IPS-NIHi11 (cell line): ENCODE results near the gene SLC16A2.
A peak's percentile ranks its signal among the peaks of the same experiment; 100 is the strongest.
"Not testable (repeated sequence)": the region's sequence is repeated elsewhere in the genome, so short reads cannot be mapped to it uniquely, and the experiment has no call there.

ENCODE experiments used
- DNase-seq: peaks from one replicate; pipeline ENCODE4 v3.0.0; 2012; ENCODE audit warnings: mixed read lengths, low spot score

The SLC16A2 gene

DNA sequence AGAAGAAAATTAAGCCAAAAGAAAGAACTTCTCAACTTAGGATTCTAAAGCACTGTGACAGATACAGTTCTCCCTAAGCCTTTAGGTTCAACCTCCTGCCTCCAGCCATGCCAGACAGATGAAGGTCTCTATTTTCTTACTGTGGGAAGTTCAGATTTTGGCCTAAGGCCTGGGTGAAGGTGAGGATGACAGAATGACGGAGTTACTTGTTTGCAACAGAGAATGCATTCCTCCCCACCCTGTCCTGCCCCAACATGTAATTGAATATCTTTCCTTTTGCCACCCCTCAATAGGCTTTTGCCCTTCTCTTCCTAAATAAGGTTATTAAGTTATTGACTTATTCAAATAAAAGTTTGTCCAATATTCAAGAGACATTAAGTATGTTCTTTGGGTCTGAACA is 25.6 kb downstream of the SLC16A2 start:
- no peak for DNase-seq

DNA sequence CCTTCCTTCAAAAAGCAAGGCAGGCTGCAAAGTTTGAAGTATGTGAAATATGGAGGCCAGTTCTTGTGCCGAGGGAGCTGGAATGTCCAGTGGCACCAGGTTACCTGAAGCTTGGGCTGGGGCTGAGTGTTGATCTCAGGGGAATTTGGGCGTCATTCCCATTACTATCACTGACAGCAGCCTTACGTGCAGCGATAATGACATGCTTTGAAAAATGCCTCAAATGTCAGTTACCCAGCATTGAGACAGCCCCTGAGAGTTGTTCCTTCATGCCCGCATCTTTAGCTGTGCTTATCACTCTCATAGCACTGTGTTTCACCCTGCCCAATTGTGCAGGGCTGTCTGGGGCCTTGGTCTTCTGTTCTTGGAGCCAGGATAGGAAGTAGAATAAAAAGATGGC is 27.4 kb downstream of the SLC16A2 start:
- no peak for DNase-seq

DNA sequence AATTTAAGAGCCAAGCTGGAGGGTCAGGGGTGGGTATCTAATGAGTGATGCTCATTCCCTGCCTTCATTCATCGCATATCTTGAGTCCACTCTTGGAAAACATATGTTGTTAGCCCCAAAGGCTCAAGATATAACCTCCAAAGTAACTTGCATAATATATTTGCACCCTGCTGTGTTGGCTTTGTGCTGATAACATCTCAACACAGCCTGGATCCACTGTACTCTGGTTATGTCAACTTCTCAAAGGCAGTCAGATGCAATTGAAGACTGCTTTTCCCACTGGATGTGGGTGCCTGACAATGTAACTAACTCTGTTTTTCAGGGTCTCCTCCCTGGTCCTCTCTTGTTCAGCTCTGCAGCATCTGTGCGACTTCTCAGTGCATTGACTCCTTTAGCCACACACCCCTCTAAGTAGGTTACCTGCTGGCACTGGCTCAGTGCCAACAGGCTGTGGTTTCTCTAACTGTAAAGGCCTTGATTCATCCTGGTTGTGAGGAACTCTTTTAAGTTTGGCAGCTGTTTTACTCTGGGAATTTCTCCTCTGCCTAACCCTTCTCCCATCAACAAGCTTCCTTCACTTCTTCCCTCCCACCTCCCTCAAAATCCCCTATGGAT is 28.1 kb downstream of the SLC16A2 start:
- DNase-seq: no peak

DNA sequence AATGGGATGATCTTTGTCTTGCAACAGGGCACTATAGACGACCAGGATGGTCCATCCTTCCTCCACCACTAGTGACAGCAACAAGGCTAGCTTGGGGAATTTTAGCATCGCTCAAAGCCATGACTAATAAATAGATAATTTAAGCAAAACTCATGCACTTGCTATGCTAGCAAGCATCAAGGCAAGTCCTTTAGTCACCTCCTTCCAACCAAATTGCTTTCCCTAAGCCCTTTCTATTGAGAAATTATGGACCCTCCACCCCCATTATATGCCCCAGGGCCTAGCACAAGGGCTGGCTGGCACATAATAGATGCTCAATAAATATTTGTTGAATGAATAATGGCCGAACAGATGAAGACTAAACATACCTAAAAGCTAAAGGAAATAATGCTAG is 28.6 kb downstream of the SLC16A2 start:
- DNase-seq: no peak

DNA sequence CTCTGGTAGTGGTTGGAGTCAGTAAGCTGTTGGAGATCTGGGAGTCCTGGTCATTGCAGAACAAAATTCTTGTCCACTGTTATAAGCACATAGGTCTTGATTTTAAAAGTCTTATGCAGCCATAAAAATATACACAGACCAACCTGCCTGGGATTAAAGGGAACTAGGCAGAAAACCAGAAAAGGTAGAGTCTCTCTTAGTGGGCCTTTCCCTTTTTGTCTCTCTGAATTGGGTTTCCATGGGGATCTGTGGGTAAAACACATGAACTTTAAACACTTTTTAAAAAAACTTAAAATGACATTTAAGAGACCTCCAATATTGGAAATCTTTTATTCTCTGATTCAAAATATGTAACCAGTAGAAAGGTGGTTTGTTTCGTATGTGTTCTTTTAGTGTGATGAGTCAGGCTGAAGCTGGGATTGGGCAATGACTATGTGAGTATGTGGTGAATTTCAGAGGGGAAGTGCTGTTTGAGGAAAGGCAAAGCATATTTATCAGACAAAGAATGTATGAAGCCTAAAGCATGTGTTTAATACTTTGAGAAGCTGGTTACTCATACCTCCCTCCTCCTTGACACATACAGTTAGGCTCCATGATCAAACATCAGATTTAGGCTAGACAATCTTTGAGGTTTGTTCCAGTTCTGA is 29.6 kb downstream of the SLC16A2 start:
- DNase-seq: no peak

DNA sequence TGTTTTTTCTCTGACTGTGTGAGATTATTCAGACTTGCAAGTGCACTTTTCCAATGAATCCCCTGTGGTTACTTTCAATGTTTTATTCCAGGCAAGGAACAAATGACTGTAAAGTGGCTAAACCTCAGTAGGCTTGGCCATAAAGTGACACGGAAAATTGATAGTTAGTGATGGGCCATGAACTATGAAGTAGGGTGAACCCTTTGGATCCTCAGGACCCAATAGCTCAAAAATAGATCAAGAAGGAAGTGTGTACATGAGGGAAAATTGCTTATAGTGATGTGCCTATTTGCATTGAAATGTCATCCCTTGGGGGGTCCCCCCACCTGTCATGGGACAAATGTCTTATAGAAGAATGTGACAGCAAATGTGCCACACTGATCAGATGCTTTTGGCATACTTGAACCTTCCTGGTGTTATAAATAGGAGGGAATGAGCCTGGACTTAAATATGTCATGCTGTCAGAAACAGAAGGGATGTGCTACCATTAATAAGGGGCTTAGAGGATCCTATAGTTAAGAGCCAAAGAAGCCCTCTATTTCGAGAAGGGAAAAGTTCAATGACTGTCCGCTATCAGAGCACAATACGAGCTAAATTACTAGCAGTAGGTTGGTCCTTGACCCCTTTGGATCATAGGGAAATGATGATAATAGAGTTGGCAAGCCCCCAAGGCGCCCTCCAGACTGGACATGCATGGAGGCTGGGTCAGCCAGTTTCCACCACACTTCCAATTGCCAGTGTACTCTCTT is 30.3 kb downstream of the SLC16A2 start:
- DNase-seq: no peak

DNA sequence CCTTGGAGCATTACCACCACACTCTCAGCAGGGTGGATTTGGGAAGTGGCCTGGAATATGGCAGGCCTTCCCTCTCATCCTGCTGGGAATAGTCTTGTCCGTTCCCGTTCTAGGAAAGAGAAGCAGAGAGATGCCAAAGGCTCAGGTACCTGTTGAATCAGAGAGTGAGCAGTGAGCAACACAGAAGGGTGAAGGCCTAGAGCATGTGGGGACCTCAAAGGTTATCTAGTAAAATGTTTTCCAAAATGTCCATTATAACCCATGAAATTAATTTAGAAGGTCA is 30.8 kb downstream of the SLC16A2 start:
- DNase-seq: no peak

DNA sequence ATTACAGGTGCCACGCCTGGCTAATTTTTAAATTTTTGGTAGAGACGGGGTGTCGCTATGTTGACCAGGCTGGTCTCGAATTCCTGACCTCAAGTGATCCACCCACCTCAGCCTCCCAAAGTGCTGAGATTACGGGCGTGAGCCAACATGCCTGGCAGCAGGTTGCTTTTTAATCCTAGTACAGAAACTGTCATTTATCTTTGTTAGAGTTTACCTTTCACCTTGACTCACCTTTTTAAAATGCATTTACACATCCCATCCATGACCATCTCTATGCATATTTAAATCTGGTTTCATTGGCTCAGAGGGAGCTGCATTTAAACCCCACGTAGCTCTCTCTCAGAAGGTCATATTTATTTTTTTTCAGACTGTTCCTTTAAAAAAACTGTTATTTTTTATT is 31.9 kb downstream of the SLC16A2 start:
- DNase-seq: no peak

DNA sequence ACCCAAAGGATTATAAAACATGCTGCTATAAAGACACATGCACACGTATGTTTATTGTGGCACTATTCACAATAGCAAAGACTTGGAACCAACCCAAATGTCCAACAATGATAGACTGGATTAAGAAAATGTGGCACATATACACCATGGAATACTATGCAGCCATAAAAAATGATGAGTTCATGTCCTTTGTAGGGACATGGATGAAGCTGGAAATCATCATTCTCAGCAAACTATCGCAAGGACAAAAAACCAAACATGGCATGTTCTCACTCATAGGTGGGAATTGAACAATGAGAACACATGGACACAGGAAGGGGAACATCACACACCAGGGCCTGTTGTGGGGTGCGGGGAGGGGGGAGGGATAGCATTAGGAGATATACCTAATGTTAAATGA is 32.9 kb downstream of the SLC16A2 start:
- DNase-seq: not testable (repeated sequence)

DNA sequence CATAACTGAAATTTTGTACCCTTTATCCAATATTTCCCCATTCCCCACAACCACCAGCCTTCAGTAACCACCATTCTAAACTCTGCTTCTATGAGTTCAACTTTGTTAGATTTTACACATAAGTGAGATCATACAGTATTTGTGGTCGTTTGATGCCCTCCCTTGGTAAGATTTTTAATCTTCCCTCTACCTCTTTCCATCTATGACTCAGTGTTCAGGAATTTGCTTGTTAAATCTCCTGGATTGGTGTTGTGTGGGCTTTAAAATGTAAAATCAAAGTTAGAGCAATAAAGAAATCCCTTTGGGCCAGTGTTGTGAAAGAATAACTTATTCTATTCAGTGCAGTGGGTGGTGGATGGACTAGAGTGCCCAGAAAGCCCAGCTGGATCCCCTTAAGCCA is 37.4 kb downstream of the SLC16A2 start:
- DNase-seq: no peak

DNA sequence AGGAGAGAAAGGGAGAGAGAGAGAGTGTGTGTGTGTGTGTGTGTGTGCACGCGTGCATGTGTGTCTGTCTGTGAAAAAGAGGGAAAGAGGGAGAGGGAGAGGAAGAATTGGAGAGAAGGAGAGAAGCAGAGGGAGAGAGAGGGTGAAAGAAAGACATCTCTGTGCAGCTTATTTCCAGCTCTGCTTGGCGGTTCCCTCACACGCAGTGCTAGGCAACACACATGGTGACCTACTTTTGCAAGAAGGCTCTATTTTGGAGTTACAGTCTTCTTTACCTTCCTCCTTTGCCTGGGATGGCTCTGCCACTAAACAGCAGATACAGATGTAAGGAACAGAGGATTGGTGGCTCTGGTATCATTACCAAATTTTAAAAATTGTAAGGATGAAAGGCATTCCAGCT is 40.1 kb downstream of the SLC16A2 start:
- DNase-seq: no peak

DNA sequence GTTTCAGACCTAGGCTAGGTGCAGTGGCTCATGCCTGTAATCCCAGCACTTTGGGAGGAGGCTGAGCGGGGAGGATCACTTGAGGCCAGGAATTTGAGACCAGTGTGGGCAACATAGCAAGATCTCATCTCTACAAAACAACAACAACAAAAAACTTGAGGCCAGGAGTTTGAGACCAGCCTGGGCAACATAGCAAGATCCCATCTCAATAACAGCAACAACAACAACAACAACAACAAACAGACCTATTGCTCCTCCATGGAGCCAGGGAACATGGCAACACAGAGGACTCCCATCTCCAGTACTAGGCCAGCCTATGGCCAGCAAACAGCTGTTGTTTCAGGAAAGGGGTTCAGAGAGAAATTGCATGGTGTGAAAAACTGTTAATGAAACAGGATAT is 43.4 kb downstream of the SLC16A2 start:
- no peak for DNase-seq

DNA sequence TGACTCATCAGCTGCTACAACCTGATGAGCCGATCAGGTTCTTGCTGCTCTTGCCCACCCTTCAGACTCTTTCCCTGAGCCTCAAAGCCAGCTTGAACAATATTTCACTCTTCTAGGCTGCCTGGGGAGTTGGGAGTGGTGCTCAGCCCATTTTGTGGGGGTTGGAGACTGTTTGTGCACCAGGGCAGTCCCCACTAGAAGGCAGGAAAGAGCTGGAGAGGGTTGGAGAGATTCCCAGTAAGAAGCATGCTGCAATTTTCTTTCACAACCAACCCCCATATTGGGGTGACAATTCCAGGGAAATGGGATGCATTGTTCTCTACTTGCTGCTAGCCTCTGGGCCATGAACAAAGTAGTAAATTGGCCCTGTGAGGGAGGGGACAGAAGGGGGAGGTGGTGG is 44.1 kb downstream of the SLC16A2 start:
- DNase-seq: no peak

DNA sequence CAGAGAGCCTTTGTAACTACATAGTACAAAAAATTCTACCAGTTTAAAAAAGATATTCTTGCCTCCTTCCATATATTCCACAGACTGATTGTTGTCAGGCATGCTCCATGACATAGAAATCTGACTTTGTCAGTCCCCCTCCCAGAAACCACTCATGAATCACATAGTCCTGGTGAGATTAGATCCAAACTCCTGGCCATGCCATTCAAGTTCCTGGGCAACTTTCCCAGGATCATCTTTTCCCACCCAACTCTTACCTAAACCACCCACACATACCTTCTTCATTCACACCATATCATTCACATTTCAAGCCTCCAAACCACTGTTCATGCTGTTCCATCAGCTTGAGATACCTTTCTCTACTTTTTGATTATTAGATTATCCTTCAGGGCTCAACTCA is 46.4 kb downstream of the SLC16A2 start:
- DNase-seq: no peak

DNA sequence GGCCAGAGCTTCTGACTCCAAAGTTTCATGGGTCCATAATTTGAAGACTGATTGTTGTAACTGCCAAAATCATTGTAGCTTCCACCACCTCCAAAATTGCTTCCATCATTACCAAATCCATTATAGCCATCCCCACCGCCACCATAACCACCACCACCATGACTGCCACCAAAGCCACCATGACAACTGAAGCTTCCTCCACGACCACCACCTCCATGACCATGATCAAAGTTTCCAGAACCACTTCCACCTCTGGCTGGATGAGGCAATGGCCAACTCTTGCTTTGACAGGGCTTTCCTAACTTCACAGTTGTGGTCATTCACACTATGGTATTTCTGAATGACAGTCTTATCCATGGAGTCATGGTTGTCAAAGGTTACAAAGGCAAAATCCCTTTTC is 51.8 kb downstream of the SLC16A2 start:
- DNase-seq: not testable (repeated sequence)

DNA sequence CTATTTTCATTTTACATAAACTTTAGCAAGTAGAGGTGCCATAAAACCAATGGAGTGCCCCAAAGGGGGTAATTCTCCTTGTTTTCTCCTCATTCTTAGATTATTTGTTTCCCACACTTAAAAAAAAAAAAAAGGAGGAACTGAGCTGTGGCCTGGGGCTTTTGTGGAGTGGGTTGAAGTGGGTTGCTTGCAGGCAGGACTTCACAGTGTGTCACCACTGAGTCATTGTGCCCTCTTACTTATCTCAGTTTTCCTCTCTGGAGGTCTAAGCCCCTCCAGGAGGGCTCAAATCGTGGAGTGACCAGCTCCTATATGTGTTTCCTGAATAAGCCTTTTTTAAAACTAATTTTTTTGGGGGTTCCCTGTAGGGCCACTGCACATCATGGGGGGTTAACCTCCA is 69.0 kb downstream of the SLC16A2 start:
- no peak for DNase-seq

DNA sequence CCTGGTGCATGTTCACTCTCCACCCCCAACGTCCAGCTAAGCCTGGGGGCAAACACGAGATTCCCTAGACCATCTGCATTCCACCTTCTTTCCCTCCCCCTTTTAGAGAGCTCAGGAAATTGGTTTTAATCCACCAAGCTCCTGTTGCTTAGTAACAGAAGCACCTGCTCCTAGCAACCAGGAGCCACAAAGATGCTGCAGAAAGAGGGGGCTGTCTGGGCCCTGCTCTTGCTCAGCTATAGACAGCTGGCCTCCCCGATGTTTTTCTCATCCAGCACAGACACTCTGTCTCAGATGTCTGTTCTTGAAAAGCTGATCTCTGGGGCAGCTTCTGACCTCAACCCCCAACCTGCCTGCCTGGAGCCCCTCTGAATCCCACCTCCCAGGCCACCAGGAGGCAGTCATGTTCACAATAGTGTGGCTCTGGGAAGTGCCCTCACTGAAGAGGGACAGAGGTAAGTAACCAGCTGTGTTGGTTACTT is 71.5 kb downstream of the SLC16A2 start:
- peak; percentile 12 for DNase-seq

DNA sequence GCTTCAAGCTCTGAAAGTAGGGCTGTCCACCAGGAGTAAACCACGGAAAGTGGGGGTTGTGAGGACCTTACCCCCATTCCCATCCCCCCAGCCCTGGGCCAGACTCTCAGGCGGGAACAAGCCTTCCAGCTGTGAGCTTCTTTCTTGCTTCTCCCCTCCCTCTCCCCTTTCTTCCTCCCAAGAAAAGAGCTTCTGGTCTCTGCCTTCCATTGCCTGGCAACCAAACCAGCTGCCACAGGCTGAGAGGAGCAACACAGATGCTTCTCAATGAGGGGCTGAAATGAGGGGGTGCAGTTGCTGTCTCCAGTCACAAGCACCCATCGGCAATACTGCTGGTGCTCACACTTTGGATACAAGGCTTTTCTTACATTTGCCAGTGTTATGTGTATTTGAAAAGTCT is 72.5 kb downstream of the SLC16A2 start:
- no peak for DNase-seq

DNA sequence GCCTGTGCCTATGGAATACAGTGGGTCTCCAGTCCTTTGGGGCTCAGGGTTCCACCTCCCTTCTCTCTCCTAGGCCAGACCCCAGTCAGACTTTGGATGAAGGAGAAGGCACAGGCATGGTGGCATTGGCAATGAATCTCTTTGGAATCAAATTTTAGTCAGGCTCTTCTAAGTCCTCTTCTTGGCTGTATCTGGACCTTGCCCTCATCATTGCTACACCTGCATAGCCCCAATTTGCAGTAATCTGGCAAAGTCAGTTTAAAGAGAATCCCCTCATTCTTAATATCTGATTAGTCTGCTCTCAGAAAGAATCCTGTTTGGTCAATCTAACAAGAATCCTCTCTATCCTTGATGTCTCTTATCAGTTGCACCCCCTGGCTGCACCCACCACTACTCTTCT is 77.6 kb downstream of the SLC16A2 start:
- DNase-seq: no peak

DNA sequence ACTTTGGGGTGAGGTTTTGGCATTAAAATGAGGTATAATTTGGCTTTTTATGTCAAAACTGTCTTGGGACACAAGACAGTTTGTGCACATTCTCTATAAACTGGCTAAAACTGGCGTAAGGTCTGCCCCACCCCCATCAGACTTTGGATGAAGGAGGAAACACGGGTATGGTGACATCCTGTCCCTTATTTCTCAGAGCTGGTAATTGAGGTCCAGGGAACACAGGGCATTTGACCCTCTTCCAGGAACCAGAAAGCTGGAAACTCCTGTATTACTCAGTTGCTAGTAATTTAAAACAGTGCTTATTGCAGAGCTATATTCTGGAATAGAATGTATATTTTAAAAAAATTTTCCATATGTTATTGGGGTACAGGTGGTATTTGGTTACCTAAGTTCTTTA is 78.8 kb downstream of the SLC16A2 start:
- DNase-seq: no peak

DNA sequence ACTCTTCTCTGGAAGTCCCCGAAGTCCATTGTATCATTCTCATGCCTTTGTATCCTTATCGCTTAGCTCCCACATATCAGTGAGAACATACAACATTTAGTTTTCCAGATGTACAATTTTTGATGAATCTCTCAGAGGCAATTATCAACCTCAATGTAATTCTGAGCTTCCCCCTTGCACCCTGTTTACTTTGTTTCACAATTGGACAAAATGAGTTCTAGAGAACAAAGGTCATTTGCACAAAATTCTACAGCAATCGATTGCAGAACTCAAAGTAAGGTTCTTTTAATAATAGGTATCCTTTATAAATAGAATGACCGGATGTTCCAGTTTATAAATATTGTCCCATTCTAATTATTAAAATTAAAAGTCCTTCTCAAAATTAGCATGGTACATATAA is 79.3 kb downstream of the SLC16A2 start:
- DNase-seq: no peak

DNA sequence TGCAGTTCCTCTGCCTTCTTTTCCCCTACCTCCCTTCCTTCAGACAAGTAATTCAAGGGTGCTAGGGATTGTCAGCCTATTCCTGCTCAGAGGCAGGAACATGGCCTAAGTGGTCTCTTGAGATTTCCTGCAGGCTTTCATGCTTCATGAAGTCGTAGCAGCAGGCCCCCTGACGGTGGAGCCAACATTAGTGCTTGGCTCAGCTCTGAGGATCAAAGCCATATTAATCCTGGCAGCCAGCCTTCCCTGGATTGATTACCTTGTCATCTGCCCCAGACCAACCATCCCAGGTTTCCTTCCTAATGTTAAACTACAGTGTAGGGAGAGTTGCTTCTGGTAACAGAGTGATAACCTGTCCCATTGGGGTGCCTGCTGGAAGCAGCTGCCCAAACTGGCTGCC is 84.1 kb downstream of the SLC16A2 start:
- DNase-seq: peak; percentile 7

DNA sequence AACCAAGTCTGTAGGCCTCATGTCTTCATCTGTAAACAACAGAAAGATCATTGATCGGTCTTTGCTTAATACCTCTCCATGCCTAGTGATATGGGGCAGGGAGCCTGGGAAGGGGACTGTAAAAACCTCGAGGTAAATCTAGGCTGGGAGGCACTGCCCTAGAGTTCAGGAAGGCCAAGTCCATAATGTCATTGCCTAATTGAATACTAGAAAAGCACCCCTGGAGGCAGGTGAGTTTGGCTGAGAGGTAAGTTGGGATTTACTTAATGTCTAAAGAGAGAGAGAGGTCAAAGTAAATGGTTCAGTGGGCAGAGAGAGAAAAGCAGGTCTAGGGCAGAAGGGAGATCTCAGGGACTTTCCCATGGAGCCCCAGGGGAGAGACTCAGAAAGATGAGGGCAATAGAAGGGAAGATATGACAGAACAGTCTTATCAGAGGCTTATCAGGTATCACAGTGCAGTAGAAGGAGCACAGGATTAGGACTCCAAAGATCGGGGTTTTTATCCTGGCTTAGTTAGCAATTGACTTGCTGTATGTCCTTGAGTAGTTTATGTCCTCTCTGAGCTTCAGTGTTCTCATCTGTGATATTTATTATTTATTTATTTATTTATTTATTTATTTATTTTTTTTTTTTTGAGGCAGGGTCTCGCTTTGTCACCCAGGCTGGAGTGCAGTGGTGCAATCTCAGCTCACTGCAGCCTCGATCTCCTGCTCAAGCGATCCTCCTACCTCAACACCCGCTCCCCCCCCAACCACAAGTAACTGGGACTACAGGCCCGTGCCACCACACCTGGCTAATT is 85.2 kb downstream of the SLC16A2 start:
- no peak for DNase-seq
